ENCODE results near the gene HK2.
"Not testable (repeated sequence)": the region's sequence is repeated elsewhere in the genome, so short reads cannot be mapped to it uniquely, and the experiment has no call there.

HK2 gene

GRCh38 chr2:74906395-74906794, 72.5 kb downstream of the HK2 start:
- no peak for DNase-seq

DNA sequence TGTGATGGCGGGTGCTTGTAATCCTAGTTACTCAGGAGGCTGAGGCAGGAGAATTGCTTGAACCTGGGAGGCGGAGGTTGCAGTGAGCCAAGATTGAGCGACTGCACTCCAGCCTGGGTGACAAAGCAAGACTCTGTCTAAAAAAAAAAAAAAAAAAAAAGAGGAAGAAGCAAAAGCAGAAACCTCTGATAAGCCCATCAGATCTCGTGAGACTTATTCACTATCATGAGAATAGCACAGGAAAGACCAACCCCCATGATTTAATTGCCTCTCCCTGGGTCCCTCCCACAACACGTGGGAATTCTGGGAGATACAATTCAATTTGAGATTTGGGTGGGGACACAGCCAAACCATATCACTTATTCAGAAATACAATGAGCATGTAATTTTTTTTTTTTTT, 73.6 kb downstream of the HK2 start:
- DNase-seq: not testable (repeated sequence)

- DNase-seq: no peak
Observed at GRCh38 chr2:74908748-74909444, 75.0 kb downstream of the HK2 start.

DNA sequence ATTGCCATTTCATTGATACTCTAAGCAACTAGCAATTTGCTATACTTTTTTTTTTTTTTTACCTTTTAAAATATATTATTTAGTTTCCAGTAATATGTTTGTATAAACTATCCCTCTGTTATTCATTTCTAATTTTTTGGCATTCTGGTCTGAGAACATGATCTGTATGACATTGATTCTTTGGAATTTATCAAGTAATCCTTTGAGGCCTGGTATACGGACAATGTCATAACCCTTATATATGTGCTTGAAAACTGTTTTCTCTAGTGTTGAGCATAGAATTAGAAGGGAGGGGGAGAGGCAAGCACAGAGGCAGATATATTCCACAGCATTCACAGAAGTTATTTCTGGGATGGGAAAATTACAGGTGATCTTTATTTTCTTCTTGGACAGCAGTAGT, 76.3 kb downstream of the HK2 start:
- no peak for DNase-seq

DNA sequence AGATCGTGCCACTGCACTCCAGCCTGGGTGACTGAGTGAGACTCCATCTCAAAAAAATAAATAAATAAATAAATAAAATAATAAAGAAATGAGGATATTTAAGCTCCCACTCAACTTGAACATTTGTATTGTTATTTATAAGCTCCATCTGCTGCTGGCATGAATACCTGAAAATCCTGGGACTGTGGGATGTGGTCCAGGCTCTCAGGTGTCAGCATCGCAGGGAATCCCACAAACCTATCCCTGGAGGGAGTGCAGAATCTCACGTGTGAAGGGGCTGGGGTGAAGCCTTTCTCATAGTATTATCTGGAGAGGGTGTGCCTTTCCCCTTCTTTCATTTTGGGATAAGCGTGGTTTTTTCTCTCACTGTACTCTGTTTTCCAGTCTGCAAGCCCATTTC, 77.1 kb downstream of the HK2 start:
- DNase-seq: no peak

DNA sequence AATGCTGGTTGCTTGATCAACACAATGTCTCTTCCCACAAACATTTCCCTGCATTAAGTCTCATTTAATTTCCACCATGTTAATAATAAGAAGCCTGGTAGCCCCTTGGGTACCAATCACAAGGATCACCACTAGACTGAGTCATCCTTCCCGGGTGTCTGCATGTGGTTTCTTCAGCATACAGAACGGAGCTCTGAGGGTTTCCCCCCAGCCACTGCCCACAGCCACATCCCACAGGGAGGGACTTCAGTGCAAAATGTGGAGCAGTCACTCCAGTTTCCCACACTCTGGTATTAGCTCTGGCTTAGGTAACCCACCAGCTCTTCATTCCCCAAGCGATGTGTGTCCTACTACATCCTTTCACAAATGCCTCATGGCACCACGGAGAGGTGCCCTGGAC, 81.8 kb downstream of the HK2 start:
- peak in 1 of 2 experiments; percentile 14 for DNase-seq

DNA sequence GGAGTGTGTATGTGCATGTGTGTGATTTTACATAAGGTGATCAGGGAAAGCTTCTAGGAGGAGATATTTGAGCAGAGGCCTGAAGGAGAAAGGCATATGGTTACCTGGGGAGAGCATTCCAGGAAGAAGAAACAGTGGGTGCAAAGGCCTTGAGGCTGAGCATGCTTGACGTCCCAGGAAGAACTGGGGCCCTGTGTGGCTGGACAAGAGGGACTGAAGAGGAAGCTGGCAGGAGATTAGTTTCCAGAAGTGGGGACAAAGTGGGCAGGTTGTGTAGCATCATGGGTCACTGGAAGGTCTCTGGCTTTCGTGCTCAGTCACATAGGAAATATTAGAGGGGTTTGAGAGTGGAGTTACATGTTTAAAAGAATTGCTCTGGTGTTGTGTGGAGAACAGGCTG, 82.5 kb downstream of the HK2 start:
- no peak for DNase-seq

GRCh38 chr2:74917702-74918619, 84.0 kb downstream of the HK2 start:
- DNase-seq: peak in 1 of 2 experiments; percentile 9

DNA sequence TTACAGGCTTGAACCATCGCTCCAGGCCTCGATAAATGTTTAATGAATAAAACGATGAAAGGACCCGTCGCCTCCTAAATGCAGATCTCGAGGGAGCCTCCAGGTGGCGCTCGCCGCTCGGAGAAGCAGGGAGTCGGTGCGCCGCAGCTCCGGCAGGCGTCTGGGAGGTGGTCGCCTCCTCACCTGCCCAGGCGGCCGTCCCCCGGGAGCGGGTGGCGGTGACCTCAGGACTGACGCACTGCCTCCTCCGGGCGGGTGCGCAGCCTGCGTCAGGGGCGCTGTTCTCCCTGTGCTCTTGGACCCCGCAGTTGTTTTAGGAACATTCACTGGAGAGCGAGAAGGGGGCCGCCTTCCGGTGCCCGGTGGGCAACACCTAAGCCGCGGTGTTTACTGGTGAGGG, 85.9 kb downstream of the HK2 start:
- DNase-seq: peak; percentile 59 to 71

- DNase-seq: peak in 1 of 2 experiments; percentile 7
Observed at GRCh38 chr2:74921236-74921736, 87.4 kb downstream of the HK2 start.

DNA sequence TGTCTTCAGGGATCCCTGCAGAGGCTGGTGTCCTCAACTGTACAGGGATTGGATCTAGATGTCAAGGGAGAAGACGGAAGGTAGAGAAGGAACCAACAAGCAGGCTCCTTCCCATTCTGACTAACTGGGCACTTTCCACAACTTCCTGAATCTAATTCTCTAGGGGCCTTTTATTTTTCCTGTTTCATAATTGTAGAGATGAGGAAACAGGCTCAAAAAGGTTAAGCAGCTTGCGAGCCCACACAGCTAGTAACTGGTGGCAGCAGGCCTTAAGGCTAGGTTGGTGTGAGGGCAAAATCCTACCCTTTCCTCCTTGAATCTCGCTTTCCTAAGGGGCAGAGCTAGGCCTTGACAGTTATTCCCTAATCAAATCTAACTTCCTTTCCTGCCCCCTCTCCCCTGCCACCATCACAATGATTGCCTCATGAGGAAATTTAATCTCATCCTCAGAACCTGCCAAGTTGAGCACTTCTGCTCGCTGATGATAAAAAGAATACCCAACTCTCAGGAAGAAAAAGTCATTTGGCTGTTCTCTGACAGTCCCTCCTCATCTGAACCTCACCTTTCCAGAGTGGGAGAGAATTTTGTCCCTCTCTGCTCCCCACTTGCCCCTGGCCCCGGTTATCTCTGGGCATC, 88.8 kb downstream of the HK2 start:
- peak; percentile 92 to 95 for DNase-seq

DNA sequence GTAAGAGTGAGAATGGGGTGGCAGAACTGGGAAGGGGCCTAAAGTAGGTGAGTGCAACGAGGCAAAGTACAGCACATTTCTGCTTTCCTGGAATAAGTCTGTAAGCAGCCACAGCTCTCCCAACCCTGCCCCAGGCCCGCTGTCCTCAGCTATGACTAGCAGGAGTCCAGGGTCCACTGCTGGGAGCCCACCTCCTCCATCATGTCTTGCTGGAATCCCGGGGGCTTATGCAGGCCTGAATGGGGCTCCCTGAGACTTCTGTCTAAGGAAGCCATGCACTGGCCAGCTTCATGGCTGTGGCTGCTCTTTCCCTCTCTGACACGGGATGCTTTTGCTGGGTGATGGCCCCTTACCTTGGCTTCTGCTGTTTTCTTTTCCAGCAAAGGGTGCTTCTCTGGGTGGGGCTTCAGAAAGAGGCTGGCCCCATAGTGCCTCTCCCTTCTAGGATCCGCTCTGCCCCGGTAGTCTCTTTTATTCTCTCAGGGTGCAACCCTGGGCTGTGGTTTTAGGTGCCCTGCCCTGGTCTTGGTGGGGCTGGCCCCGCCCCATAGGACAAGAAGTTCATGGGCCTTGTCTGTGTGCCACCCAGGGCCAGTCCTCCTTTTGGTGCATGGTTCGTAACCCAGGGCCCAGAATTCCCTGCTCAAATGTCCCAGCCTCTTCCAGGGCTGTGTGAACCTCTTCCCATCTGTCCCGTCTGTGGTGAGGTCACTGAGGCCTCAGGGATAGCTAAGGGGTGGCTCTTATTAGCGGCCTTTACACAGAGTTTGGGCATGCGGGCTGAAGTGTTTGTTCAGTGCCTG, 90.7 kb downstream of the HK2 start:
- no peak for DNase-seq

- no peak for DNase-seq
Observed at GRCh38 chr2:74925361-74925786, 91.4 kb downstream of the HK2 start.

GRCh38 chr2:74927621-74928020, 93.7 kb downstream of the HK2 start:
- DNase-seq: no peak

DNA sequence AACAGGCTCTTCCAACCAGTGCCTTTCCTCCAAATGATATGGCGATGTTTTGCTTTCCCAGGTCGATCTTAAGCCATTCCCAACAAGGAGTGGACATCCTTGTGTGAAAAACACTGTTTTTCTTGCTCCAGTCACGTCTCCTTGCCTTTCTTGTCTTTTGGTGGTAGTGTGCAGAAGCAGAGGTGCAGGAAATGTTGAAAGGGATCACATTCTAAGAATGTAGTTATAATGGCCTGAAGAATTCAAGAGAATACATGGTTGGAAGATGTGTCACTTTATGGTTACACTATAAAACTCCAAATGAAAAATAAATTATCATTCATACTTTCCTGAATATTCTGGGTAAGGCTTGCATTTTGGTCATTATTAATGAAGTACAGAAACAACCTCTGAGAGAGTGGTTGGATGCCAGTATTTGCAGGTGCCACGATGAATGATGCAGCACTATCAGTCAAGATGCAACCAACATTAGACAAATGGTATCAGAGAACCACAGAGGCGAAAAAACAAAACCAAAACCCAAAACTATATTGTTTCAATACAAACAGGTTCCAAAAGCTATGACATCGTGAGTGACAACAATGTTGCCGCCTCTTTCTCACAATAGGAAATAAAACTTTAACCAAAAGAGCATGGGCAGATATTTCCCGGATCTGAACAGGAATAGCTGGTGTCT, 97.0 kb downstream of the HK2 start:
- DNase-seq: no peak

DNA sequence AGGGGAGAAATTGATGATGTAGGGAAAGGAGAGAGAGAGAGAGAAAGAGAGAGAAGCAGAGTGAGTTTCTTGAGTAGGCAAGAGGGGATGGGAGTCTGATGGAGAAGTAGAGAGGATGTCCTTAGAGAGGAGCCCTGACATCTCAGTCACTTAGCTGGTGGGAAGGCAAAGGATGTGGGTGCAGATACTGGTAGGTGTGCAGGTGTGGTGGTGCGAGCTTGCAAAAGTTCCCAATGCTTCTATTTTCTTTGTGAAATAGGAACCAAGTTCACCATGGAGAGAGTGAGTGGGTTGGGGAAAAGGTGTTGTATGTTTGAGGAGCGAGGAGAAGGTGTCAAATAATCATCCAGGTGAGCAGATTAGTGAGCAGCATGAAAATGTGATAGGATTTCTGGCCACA, 98.0 kb downstream of the HK2 start:
- DNase-seq: no peak

GRCh38 chr2:74935975-74936391, 102.1 kb downstream of the HK2 start:
- DNase-seq: no peak

DNA sequence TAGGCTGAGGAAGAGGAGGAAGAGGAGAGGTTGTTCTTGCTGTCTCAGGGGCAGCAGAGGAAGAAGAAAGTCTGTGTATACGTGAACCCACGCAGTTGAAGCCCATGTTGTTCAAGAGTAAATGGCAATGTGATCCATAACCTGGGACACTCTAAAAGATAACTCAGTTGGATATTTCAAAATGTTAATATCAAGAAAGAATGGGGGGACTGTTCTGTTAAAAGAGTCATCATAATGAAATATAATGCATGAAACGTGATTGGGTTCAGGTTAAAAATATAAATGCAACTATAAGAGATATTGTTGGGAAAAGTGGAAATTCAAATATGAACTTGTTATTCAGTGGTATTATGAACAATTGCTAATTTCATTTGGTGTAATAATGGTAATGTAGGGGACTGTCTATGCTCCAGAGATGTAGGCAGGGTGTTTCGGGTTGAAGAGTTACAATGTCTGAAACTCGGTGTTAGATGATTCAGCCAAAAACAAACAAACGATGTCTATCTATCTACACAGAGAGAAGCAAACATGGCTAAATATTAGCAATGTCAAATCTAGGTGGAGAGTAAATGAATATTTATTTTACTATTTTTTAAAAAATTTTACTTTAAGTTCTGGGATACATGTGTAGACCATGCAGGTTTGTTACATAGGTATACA, 103.4 kb downstream of the HK2 start:
- DNase-seq: no peak

DNA sequence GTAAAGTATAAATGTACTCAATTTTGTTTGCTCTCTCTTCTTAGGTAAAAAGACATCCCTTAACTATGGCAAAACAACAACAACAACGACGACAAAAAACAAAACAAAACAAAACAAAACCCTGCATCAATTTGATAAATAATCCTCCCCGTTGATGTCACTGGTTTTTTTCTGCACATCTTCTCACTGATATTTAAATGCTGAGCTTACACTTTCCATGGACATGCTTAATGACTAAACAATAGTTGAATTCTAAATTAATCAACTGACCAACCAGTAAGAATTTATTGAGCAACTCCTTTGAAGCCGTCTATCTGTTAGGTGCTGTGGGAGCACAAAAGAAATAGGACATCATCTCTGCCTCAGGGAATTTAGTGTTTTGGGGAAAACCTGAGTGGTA, 104.3 kb downstream of the HK2 start:
- no peak for DNase-seq

- DNase-seq: no peak
Observed at GRCh38 chr2:74939919-74940812, 106.2 kb downstream of the HK2 start.

Measured in Kasumi-1 (cell line).